H9 (cell line): ENCODE results near the gene URI1. TPM values are rescaled to one million over a fixed set of nuclear protein-coding genes. Genes with fewer than 3 reads are reported as not detected.

Experiments used
- DNase-seq: peaks from one replicate; pipeline ENCODE4 v3.0.0-alpha.2; 2017
- H2AFZ ChIP-seq: one replicate; pipeline ENCODE4 v1.6.1; 2013; ENCODE audit warnings: mild to moderate bottlenecking, low read length, control low read depth, moderate library complexity
- H2AK5ac ChIP-seq: 2 replicates; pipeline ENCODE4 v1.6.1; 2013; ENCODE audit warnings: low read length, control low read depth, mixed read lengths; ENCODE audit not compliant: insufficient read length
- H2BK120ac ChIP-seq: one replicate; pipeline ENCODE4 v1.6.1; 2013; ENCODE audit warnings: low read depth, mild to moderate bottlenecking, low read length, control low read depth, inconsistent platforms; ENCODE audit not compliant: poor library complexity, severe bottlenecking
- H2BK12ac ChIP-seq: 2 replicates; pipeline ENCODE4 v1.6.1; 2013; ENCODE audit warnings: low read length, control low read depth, mixed read lengths, low read depth; ENCODE audit not compliant: insufficient read length
- H2BK15ac ChIP-seq: 2 replicates; pipeline ENCODE4 v1.6.1; 2013; ENCODE audit warnings: low read depth, low read length, control low read depth
- H2BK20ac ChIP-seq: one replicate; pipeline ENCODE4 v1.6.1; 2013; ENCODE audit warnings: low read depth, mild to moderate bottlenecking, low read length, control low read depth, inconsistent platforms; ENCODE audit not compliant: poor library complexity, severe bottlenecking
- H2BK5ac ChIP-seq: 2 replicates; pipeline ENCODE4 v1.6.1; 2013; ENCODE audit warnings: low read length, control low read depth, mixed read lengths; ENCODE audit not compliant: insufficient read length
- H3K14ac ChIP-seq: 2 replicates; pipeline ENCODE4 v1.6.1; 2013; ENCODE audit warnings: low read length, control low read depth; ENCODE audit not compliant: insufficient read depth
- H3K18ac ChIP-seq: 2 replicates; pipeline ENCODE4 v1.6.1; 2013; ENCODE audit warnings: low read depth, mild to moderate bottlenecking, mixed read lengths, low read length, control low read depth; ENCODE audit not compliant: insufficient read length
- H3K23ac ChIP-seq: 2 replicates; pipeline ENCODE4 v1.6.1; 2013; ENCODE audit warnings: low read length, control low read depth, mixed read lengths, low read depth; ENCODE audit not compliant: insufficient read length
- H3K23me2 ChIP-seq: 2 replicates; pipeline ENCODE4 v1.6.1; 2013; ENCODE audit warnings: low read depth, mild to moderate bottlenecking, mixed read lengths, low read length, control low read depth; ENCODE audit not compliant: insufficient read length, poor library complexity, severe bottlenecking
- H3K27ac ChIP-seq: 2 replicates; pipeline ENCODE4 v1.5.1; 2013; ENCODE audit warnings: low read length, control low read depth, mixed read lengths, low read depth; ENCODE audit not compliant: insufficient read length
- H3K27me3 ChIP-seq: 2 replicates; pipeline ENCODE4 v1.6.1; 2013; ENCODE audit warnings: low read length, control low read depth, inconsistent platforms; ENCODE audit not compliant: insufficient read depth
- H3K4ac ChIP-seq: 2 replicates; pipeline ENCODE4 v1.6.1; 2013; ENCODE audit warnings: low read depth, mild to moderate bottlenecking, control low read depth, inconsistent platforms, low read length, moderate library complexity
- H3K4me1 ChIP-seq: 2 replicates; pipeline ENCODE4 v1.6.1; 2013; ENCODE audit warnings: low read length, control low read depth, inconsistent platforms; ENCODE audit not compliant: insufficient read depth
- H3K4me2 ChIP-seq: 2 replicates; pipeline ENCODE4 v1.6.1; 2013; ENCODE audit warnings: low read length, control low read depth, mixed read lengths; ENCODE audit not compliant: insufficient read length, insufficient read depth
- H3K56ac ChIP-seq: 2 replicates; pipeline ENCODE4 v1.6.1; 2013; ENCODE audit warnings: low read depth, mild to moderate bottlenecking, mixed read lengths, low read length, control low read depth; ENCODE audit not compliant: insufficient read length
- H3K79me1 ChIP-seq: 2 replicates; pipeline ENCODE4 v1.6.1; 2013; ENCODE audit warnings: low read depth, mild to moderate bottlenecking, moderate library complexity, low read length, control low read depth, inconsistent platforms; ENCODE audit not compliant: insufficient read depth, poor library complexity, severe bottlenecking
- H3K79me2 ChIP-seq: 2 replicates; pipeline ENCODE4 v1.6.1; 2013; ENCODE audit warnings: low read length, control low read depth, inconsistent platforms; ENCODE audit not compliant: insufficient read depth
- H3K9ac ChIP-seq: 2 replicates; pipeline ENCODE4 v1.6.1; 2013; ENCODE audit warnings: low read length, control low read depth, mixed read lengths; ENCODE audit not compliant: insufficient read length; ENCODE audit errors: extremely low read depth
- H3K9me3 ChIP-seq: one replicate; pipeline ENCODE4 v1.6.1; 2013; ENCODE audit warnings: low read depth, low read length, inconsistent platforms; ENCODE audit not compliant: control insufficient read depth
- H3T11ph ChIP-seq: one replicate; pipeline ENCODE4 v1.6.1; 2013; ENCODE audit warnings: mild to moderate bottlenecking, low read length, control low read depth, inconsistent platforms
- H4K20me1 ChIP-seq: one replicate; pipeline ENCODE4 v1.6.1; 2013; ENCODE audit not compliant: control insufficient read depth, insufficient read length, insufficient read depth
- H4K5ac ChIP-seq: 2 replicates; pipeline ENCODE4 v1.6.1; 2013; ENCODE audit warnings: low read depth, mild to moderate bottlenecking, mixed read lengths, low read length, control low read depth; ENCODE audit not compliant: insufficient read length
- H4K8ac ChIP-seq: replicated peaks from 2 replicates; pipeline ENCODE4 v1.6.1; 2013; ENCODE audit warnings: low read length, control low read depth, mixed read lengths, low read depth; ENCODE audit not compliant: insufficient read length
- H4K91ac ChIP-seq: 2 replicates; pipeline ENCODE4 v1.6.1; 2013; ENCODE audit warnings: low read depth, mild to moderate bottlenecking, moderate library complexity, mixed read lengths, low read length, control low read depth; ENCODE audit not compliant: insufficient read length
- H3K27ac Mint-ChIP-seq, 3 experiments: 2 replicates in 2 of 3; 3 replicates in 1 of 3; pipeline ENCODE4 v1.8.0; 2020 to 2021; ENCODE audit warnings: mixed read lengths in 3 of 3, mild to moderate bottlenecking in 1 of 3, moderate library complexity in 1 of 3
- H3K27me3 Mint-ChIP-seq: 2 replicates; pipeline ENCODE4 v1.8.0; 2021; ENCODE audit warnings: low read depth, mild to moderate bottlenecking, moderate library complexity, mixed read lengths
- H3K36me3 Mint-ChIP-seq, 3 experiments: 2 replicates in 2 of 3; 3 replicates in 1 of 3; pipeline ENCODE4 v1.8.0; 2020 to 2021; ENCODE audit warnings: low read depth in 3 of 3, mixed read lengths in 3 of 3; ENCODE audit not compliant: insufficient read depth in 1 of 3
- H3K4me1 Mint-ChIP-seq, 2 experiments: 2 replicates each; pipeline ENCODE4 v1.8.0; 2020; ENCODE audit warnings: mixed read lengths in 2 of 2
- H3K4me3 Mint-ChIP-seq, 2 experiments: 2 replicates in 1 of 2; 3 replicates in 1 of 2; pipeline ENCODE4 v1.8.0; 2020 to 2021; ENCODE audit warnings: mild to moderate bottlenecking in 2 of 2, mixed read lengths in 2 of 2, moderate library complexity in 1 of 2
- H3K9me3 Mint-ChIP-seq, 2 experiments: 2 replicates in 1 of 2; 3 replicates in 1 of 2; pipeline ENCODE4 v1.8.0; 2020; ENCODE audit warnings: mild to moderate bottlenecking in 2 of 2, mixed read lengths in 2 of 2, moderate library complexity in 1 of 2
- CTCF ChIP-seq: fragments of 200-600 bp; sonication (generic); conservative IDR thresholded peaks from 3 replicates; pipeline ENCODE4 v1.8.0; 2021; ENCODE audit warnings: antibody characterized with exemption, mild to moderate bottlenecking
- WGBS: extraction: QIAGEN DNeasy Blood & Tissue Kit; methylation state at CpG from one replicate; pipeline ENCODE4 v1.1.7; 2013; ENCODE audit warnings: missing lambda C conversion rate, low lambda C conversion rate, mixed read lengths; ENCODE audit not compliant: insufficient read length; ENCODE audit errors: extremely low coverage; 5-methylcytosine and 5-hydroxymethylcytosine counted together
- total RNA-seq: library from RNA; stranded (reverse); gene quantifications from 2 replicates; pipeline ENCODE4 v1.2.1, GENCODE V29; 2021

The URI1 gene
- total RNA-seq, 1 experiment from 2014 or later, result 54.3 TPM

GRCh38 chr19:29992233-29992867 is 50.3 kb downstream of the URI1 start:
- Histone ChIP-seq H2BK15ac (no peak overlapping the region), H3K79me2 (peaks cover 1% of the 10 kb centered on the region; the same call in 1 of the 2 replicates), H2BK5ac (no peak overlapping the region)

More at GRCh38 chr19:29992233-29992867, 50.3 kb downstream of the URI1 start:
- Histone ChIP-seq H3K4ac (no peak overlapping the region), H2AK5ac (no peak overlapping the region), H2BK12ac (no peak overlapping the region), H4K20me1 (no peaks in the 10 kb centered on the region), H2AFZ (no peak overlapping the region), H3K79me1 (no peaks in the 10 kb centered on the region), H3K23me2 (no peaks in the 10 kb centered on the region), H4K8ac (no peak overlapping the region), H3K9ac (no peak overlapping the region), H3K23ac (no peak overlapping the region), H3K9me3 (no peaks in the 10 kb centered on the region), H3K27ac (no peak overlapping the region), H3T11ph (no peak overlapping the region), H3K27me3 (no peaks in the 10 kb centered on the region), H3K4me2 (no peak overlapping the region), H4K5ac (no peak overlapping the region), H3K14ac (no peak overlapping the region), H3K56ac (no peak overlapping the region), H2BK20ac (no peak overlapping the region), H3K4me1 (no peaks in the 10 kb centered on the region), H4K91ac (no peak overlapping the region), H3K18ac (no peak overlapping the region), H2BK120ac (no peak overlapping the region)
- DNase-seq, result no peak
- WGBS, result no CpG with 5 or more reads among the region's 6 CpGs
- no peaks in the 10 kb centered on the region; the same call in 1 of the 2 replicates for H3K27me3 Mint-ChIP-seq
- peaks cover under 1% of the 10 kb centered on the region in 2 experiments; a peak in 1 of 4 replicates for H3K4me1 Mint-ChIP-seq
- peaks cover 29 to 68% (median 61%) of the 10 kb centered on the region in 3 experiments for H3K36me3 Mint-ChIP-seq
- no peak overlapping the region for H3K27ac Mint-ChIP-seq
- no peak for TF ChIP-seq CTCF
- no peak overlapping the region for H3K4me3 Mint-ChIP-seq
- H3K9me3 Mint-ChIP-seq, result peaks cover 12 to 28% of the 10 kb centered on the region in 2 experiments
